SK-N-SH treated with all-trans-retinoic acid at 6 μM for 48 hours (cell line): ENCODE measurements around the gene PLPP7.

Experiments used
- ARNTL ChIP-seq: fragments of 450-650 bp; formaldehyde crosslinking; IDR thresholded peaks from 2 replicates; pipeline ENCODE4 v1.5.0; 2020; ENCODE audit warnings: low read depth, mild to moderate bottlenecking, moderate library complexity, borderline replicate concordance
- BACH2 ChIP-seq: fragments of 250-450 bp; sonication (Bioruptor Pico); IDR thresholded peaks from 2 replicates; pipeline ENCODE4 v1.9.0; 2021; ENCODE audit warnings: mild to moderate bottlenecking, borderline replicate concordance
- GLIS3 ChIP-seq: fragments of 250-450 bp; sonication (Bioruptor Pico); IDR thresholded peaks from 2 replicates; pipeline ENCODE4 v1.5.0; 2020; ENCODE audit warnings: mild to moderate bottlenecking, moderate library complexity
- ISL1 ChIP-seq: fragments of 250-450 bp; sonication (Bioruptor Pico); IDR thresholded peaks from 2 replicates; pipeline ENCODE4 v2.1.2; 2022; ENCODE audit warnings: mild to moderate bottlenecking, moderate library complexity
- ZFP3 ChIP-seq: fragments of 250-450 bp; sonication (Bioruptor Pico); IDR thresholded peaks from 2 replicates; pipeline ENCODE4 v1.5.0; 2020; ENCODE audit warnings: mild to moderate bottlenecking, moderate library complexity
- ZFP30 ChIP-seq: fragments of 450-650 bp; formaldehyde crosslinking; IDR thresholded peaks from 2 replicates; pipeline ENCODE4 v1.5.0; 2022; ENCODE audit warnings: mild to moderate bottlenecking, moderate library complexity
- ZNF8 ChIP-seq: fragments of 450-650 bp; formaldehyde crosslinking; IDR thresholded peaks from 2 replicates; pipeline ENCODE4 v1.5.0; 2020; ENCODE audit warnings: mild to moderate bottlenecking, moderate library complexity
- TF ChIP-seq, protein P1 (sequence below): fragments of 250-450 bp; sonication (Bioruptor Pico); IDR thresholded peaks from 2 replicates; pipeline ENCODE4 v1.8.0; 2020; ENCODE audit warnings: mild to moderate bottlenecking, moderate library complexity, borderline replicate concordance

DNA sequence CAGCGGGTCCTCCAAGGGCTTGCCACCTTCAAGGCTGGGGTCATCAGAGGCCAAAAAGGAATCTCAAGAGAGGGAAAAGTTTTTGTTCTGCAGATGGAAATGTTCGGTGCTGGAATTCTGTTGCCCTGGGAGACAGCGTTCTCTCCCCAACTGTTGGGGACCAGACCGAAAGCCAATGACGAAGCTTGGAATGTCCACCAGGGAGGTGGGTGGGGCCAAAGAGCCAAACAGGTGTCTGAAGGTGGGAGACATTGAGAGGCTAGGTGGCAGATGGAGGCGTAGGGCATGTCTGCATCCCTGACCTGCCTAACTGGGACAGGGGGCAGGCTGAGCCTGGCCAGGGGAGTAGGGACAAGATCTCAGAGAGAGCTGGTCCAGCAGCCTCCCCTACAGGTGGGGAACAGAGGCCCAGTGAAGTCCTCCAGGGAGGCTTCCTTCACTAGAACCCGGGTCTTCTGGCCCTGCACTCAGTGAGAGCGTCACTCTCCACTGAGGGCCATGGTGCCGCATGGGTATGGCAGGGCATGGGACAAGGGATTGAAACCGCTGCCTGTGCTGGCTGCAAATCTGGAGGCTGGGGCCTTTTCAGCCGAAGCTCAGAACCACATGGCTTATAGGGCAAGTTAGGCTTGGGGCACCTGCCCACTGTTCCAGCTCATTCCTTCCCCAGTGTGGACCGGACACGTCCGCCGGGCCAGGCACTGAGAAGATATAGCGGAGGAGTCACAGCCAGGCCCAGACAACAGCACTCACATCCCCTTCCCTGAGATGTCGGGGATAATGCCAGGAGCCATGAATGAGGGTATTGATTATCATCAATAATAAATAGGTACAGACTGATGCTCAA is 8.2 kb upstream of the PLPP7 start:
- no peak for TF ChIP-seq ZFP3 (CRISPR knock-in tag)
- TF ChIP-seq, protein P1, sequence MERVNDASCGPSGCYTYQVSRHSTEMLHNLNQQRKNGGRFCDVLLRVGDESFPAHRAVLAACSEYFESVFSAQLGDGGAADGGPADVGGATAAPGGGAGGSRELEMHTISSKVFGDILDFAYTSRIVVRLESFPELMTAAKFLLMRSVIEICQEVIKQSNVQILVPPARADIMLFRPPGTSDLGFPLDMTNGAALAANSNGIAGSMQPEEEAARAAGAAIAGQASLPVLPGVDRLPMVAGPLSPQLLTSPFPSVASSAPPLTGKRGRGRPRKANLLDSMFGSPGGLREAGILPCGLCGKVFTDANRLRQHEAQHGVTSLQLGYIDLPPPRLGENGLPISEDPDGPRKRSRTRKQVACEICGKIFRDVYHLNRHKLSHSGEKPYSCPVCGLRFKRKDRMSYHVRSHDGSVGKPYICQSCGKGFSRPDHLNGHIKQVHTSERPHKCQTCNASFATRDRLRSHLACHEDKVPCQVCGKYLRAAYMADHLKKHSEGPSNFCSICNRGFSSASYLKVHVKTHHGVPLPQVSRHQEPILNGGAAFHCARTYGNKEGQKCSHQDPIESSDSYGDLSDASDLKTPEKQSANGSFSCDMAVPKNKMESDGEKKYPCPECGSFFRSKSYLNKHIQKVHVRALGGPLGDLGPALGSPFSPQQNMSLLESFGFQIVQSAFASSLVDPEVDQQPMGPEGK = no peak
- no peak for TF ChIP-seq ZFP30
- TF ChIP-seq ISL1 (CRISPR knock-in tag) = no peak
- no peak for TF ChIP-seq BACH2
- TF ChIP-seq GLIS3 = no peak
- TF ChIP-seq ZNF8 (CRISPR knock-in tag) = no peak
- TF ChIP-seq ARNTL (CRISPR knock-in tag) = no peak
